NOMO-1 treated with DMSO at 0.1 percent for 48 hours (cell line): ENCODE data around the gene CNOT1.

ENCODE experiments used
- DNase-seq: peaks from one replicate; lab custom pipeline; 2025; ENCODE audit not compliant: unreplicated experiment; lab: John Stamatoyannopoulos, UW

Gene CNOT1

DNA sequence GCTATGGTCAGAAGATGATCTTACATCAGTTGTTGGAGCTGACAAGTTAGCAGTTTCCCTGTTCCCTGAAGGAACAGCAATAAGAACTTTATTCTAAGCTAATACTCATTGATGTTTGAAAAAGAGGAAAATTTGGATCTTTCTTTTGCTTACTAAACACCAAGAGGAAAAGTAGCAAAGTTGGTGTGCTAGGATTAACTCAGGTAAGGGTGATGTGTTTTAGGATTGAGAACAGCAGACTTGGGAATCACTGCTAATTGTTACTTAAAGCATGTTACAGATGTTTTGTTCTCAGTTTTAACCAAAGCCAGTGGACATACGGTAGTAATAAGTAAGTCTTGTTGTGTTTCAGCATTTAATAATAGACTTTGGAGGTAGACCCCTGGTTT is 110.7 kb downstream of the CNOT1 start:
- no peak for DNase-seq

DNA sequence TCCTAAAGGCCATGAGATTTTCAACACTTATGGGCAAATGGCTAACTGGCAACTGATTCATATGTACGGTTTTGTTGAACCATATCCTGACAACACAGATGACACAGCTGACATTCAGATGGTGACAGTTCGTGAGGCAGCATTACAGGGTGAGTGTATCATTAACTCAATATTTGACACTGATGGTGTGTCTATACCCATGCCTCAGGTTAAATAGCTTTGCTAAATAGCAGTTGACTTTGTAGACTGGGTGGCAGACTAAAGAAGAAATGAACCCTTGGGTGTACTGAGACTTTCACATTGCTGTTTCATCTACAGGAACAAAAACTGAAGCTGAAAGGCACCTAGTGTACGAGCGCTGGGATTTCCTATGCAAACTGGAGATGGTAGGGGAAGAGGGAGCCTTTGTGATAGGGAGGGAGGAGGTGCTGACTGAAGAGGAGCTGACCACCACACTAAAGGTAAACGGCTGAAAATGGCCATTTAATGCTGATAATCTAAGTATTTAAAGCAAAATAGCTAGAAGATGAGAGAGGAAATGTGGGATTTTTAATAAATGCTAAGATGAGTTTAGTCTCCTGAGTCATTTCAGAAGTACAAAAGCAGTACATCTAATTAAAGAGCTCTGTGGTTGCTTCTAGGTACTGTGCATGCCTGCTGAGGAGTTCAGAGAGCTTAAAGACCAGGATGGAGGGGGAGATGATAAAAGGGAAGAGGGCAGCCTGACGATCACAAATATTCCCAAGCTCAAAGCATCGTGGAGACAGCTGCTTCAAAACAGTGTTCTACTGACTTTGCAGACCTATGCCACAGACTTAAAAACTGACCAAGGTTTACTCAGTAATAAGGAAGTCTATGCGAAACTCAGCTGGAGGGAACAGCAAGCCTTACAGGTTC is 111.3 kb downstream of the CNOT1 start:
- no peak for DNase-seq

DNA sequence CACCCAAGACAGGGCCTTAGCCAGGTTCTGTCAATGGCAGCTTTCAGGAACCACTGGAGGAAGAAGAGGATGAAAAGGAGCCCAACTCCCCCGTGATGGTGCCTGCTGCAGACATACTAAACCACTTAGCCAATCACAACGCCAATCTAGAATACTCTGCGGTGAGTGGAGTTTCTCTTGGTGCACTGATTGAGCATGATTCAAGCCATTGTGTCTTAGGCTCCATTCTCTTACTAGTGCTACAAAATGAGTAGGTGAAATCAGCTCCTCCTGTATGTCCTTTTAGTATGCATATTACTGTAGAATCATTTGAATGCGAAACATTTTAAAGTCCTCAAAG is 112.9 kb downstream of the CNOT1 start:
- DNase-seq = no peak

DNA sequence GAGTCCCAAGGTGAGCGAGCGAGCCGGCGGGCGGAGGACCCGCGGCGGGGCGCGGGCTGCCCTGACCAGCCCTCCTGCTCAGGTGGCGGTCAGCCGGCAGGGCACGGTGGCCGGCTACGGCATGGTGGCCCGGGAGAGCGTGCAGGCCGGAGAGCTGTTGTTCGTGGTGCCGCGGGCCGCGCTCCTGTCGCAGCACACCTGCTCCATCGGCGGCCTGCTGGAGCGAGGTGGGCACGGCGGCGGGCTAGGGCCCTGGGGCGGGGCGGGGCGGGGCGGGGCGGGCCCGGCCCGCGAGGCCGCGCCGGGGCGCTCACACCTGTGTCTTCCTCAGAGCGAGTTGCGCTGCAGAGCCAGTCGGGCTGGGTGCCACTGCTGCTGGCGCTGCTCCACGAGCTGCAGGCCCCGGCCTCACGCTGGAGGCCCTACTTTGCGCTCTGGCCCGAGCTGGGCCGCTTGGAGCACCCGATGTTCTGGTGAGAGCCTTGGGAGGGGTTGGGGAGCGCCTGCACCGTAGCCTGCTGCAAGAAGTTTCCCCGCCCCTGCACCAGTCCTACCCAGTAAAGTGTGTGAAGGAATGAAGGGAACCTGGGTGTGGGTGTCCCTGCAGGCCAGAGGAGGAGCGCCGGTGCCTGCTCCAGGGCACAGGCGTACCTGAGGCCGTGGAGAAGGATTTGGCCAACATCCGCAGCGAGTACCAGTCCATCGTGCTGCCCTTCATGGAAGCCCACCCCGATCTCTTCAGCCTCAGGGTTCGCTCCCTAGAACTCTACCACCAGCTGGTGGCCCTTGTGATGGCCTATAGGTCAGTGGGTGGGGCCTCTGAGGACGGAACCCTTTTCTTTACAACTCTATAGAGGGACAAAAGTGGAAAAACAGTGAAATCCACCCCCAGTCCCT is 113.5 kb downstream of the CNOT1 start:
- DNase-seq = no peak

DNA sequence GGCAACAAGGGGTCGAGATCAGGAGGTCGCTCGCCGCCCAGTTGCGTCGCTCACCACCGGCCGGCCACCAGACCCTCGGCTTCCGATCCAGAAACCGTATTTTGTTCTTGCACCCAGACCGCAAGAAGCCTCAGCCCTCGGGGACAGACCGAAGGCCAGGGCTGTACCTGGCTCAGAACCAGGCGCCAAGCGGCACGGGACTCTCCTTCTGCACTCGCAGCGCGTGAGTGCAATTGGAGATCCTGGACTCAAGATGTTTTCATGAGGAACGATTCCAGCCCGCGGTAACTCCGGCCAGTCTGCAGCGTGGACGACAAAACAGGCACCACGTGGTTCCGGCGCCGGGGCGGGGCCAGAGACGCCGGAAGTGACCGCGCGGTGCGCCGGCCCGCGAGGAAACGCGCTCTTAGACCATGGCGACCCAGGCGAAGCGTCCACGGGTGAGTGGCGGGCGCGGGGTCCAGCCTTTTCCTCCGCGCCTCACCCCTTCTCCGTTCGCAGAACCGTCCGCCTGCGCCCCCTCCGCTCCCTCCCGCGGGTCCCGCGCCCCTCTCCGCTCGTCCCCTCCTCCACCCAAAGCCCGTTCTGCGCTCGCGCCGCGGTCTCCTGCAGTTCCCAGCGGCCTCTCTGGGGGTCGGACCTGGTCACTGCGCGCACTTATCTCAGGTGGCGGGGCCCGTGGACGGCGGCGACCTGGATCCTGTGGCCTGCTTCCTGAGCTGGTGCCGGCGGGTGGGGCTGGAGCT is 114.3 kb downstream of the CNOT1 start, which contains the start of gene SETD6:
SETD6 (plus strand) TSS at position 393 of the 746 bp plus-strand sequence; CDS start at position 414, 21 bp downstream.
- DNase-seq = peak; percentile 64

DNA sequence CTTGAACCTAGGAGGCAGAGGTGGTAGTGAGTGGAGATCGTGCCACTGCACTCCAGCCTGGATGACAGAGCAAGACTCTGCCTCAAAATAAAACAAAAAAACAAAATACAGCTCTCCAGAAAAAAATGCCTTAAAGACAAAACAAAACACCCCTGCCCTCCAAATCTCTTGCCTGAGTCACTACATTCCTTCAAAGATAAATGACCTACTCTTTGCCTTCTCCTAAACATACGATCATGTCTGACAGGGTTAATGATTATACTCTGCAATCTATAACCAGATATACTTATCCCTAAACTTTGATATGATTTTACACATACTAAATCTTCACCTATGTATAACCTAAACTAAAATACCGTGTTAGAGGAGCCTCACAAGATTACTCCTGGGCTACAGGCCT is 115.8 kb downstream of the CNOT1 start:
- DNase-seq = no peak

DNA sequence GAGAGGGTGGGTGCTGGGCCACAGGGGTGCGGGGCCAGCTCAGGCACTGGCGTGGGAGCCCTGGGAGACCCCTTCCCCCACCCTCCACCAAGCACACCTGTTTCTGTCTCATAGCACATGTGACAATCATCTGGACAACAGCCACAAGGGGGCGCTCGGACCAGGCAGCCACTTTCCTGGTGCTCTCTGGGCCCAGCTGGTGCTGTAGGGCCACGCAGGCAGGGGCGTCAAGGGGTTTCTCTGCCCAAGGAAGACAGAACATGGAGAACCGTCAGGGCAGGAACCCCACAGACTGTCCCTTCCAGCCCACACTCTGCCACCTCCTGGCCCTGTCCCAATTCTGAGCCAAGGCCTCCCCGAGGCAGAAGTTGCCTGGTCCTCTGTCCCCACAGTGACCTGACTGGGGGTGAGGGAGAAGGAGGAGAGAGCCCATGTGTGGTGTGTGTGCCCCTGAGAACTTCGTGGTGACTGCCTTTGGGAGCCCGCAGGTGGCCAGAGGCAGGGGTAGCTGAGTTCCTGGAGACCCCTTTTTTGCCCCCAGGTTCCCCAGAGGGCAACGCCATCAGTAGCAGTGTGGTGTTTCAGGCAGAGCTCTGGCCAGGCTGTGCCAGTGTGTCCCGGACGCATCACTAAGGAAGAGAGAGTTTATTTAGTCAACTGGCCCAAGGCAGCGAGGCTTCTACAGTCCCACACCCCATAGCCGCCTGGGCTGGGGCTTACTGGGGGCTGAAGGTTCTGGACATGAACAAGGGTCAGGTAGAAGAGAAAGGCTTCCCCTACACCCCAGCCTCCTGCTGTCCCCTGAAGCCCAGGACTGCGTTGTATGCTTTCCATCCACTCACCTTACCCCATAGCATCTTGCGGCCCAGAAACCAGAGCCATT is 117.5 kb downstream of the CNOT1 start:
- DNase-seq = peak; percentile 55

DNA sequence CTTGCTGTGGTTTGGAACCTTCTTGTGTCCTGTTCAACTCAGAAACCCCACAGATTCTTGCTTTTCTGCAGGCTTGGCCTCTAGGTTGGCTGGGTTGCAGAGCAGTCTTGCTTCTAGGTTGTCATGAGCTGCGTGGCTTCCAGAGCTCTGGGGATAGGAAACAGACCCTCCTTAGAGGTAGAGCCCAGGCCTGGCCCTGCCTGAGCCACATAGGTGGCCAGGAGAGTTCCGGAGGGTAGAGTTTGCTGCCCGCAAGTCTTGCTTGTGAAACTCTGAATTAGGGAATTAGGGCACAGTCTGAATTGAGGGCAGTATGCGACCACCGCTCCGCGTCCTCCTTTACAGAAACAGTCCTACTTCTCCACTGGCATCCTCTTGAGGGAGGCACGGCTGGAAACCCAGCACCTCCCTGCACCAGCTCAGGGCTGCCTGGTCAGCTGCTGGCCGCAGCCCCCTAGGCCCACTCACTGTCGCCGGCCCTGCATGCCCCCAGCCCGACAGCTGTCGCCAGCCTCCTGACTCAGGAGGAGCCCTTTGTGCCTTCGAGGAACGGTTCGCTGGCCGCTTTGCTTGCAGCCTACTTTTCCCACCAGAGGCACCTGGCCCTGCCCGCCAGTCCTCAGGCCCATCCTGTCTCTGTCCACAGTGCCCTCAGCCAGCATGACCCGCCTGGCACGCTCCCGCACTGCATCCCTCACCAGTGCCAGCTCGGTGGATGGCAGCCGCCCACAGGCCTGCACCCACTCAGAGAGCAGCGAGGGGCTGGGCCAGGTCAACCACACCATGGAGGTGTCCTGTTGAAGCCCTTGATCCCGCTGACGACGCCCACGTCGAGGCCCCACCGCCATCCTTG is 118.6 kb downstream of the CNOT1 start:
- no peak for DNase-seq

DNA sequence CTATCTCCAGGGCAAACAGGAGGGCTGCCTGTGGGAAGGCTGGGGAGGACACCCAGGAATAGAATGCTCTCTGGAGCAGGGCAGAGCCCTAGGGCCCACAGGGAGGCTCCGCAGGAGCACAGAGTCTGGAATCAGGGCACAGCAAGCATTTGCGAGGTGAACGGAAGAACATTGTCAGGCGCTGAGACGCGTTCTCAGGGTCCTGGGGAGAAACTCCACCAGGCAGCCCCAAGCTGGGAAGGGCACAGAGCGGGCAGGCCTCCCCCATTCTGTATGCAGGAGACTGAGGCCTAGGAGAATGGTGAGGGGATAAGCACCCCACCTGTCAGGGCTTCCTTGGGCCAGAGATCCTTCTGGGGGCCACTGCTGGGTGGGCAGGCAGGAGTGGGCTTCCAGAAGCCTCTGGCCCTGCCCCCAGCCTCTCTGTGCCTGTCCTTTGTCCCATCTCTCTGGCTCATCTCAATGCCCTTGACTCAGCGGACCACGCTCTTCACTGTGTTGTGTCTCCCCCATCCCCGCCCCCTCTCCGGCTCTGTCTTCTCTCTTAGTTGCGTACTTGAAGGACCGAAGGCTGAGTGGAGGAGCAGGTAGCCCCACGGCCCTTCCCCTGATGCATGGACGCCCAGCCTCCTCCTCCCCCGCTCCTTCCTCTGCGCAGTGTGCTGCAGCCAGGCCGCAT is 119.4 kb downstream of the CNOT1 start:
- DNase-seq = no peak

DNA sequence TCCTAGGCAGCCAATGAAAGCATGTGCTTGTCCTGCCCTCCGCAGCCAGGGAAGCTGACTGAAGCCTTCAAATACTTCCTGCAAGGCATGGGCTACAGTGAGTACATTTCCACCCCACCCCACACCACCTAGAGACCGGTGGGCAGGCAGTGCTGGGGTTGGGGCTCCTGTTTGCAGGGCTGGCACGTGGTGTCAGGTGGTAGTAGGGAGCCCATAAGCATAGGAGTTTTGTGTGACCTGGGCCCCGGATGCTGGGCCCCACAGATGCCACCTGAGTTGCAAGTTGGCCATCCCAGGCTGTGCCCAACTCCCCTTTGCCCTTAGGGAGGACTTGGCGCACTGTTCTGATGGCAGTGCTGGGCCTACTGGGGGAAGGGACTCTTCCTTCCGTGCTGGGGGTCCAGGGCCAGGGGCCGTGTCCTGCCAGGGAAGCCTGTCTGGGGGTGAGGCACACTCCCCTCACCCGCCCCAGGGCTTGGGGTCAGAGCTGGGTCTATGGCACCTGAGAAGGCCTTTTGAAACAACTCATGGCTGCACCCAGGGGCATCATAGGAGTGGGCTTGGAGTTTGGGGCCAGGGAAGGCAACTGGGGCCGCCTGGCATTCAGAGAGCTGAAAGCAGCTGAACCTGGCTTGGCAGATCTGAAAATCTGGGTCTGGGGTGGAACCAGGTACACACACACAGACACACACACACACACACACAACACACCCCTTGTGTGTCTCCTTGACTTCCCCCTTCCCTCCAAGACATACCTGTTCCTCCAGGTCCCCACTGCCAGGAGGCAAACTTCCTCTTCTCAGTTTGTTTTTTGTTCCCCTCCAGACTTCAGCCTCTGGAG is 120.2 kb downstream of the CNOT1 start:
- no peak for DNase-seq

DNA sequence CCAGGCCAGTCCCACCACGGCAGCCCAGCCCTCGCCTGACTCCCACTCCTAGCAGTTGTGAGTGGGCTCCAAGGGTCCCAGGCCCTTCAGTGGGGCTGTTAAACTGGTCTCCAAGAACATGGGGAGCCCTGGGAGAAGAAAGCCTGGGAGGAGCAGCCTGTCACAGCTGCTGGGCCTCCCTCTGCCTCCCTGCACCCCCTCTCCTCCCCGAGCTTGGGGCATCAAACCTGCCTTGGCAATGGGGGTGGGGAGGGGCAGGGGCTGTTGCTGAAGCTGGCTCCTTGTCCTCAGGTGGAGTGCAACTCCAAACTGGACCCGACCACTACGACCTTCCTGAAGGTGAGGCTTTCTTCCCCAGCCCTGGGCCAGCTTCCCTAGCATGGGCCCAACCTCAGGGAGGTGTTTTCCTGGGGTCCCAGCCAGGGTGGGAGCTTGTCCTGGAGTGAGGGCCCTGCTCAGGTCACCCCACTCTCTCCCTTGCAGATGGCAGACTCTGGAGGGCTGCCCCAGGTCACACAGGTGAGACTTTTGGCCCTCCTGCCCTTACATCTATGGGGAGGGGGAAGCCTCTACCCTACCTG is 120.9 kb downstream of the CNOT1 start:
- no peak for DNase-seq

DNA sequence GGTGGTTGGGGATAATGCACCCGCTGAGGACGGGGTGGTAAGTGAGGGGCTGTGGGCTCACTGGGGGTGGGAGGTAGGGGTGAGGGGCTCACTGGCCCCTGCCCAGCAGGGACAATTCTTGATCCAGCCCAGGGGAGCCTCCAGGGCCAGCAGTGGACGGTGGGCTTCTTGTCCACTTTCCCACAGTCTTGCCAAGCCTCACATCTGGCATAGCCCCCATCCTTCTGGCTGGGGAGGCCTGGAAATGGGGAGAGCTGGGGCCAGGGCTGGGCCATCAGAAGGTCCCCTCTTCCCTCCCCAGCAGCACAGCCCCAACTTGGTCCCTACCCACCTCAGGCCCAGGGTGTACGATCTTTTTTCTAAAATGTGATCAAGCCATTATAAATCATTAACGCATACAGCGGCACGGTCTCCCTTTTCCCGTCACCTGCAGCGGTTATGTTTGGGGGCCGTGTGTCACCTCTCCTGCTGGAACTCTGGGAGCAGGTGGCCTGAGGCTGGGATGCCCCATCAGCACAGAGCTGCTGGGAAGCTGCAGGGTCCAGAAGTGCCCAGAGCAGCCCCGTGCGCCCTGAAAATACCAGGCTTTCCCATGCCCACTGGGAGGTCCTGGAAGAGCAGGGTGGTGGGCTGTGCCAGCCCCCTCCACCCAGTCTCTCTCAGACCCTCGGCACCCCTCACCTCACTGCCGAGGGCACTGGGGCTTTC is 121.5 kb downstream of the CNOT1 start:
- no peak for DNase-seq

DNA sequence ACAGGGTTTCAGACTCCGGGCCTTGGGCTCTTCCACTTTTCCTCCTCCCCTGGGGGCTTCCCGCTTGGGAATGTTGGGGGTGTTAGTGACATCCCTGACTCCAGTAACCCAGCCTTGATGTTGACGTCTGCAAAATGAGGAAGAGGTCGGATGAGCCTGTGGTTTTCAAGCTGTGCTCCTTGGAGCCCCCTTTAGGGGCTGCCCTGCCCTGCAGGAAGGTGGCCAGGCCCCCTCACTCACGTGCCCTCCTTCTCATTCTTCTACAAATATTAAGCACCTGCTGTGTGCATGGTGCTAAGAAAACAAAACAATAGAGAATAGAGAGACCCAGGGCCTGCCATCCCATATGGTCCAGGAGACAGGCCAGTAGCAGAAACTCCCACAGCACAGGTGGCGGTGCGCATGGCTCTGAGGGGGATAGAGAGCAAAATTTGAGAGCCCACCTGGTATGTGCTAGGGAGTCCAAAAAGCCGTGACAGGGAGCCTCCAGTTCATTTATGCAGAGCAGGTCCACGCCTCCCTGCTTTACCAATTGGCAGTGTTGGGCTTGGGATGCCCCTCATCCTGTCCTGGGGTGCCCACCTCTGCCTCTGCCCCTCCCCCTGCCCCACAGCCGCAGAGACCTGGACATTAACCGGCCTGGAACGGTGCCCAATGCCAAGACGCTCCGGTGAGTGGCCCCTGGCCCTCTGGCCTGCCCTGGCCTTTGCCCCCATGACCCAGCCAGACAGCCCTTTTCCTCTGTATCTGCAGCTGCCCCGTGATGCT is 122.2 kb downstream of the CNOT1 start:
- peak; percentile 31 for DNase-seq

DNA sequence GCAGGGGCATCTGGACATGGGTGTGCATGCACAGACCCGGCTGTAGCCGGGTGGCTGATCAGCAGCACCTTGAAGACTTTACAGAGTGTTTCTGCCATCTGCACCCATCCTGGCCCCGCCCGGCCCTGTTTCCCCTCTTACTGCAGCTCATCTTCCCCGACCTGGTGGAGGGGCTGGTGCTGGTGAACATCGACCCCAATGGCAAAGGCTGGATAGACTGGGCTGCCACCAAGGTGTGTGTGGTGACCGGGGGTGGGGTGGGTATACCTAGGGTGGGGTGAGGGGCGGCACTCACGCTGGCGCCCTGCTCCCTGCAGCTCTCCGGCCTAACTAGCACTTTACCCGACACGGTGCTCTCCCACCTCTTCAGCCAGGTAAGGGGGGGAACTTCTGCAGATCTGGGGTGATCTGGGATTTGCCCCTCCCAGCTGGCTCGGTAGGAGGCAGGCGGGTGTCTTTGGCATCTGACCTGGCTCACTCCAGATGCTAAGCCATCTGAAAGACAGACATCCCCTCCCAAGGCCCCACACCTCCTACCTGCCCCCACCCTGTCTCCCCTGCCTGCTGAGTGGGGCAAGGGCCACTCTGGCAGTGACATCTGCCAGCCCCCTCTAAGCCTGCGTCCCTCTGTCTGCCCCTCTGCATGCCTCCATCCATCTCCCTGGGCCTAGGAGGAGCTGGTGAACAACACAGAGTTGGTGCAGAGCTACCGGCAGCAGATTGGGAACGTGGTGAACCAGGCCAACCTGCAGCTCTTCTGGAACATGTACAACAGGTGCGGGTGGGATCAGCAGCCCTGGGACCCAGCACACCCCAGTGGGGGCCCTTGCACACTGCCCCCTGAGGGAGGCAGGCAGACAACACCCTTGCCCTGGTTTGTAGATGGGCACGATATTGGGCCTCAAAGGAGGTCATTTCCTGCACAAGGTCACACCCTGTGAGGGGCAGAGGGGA is 123.1 kb downstream of the CNOT1 start:
- DNase-seq = no peak
